ENCODE results near the gene KNTC1.
"Not testable (repeated sequence)": the region's sequence is repeated elsewhere in the genome, so short reads cannot be mapped to it uniquely, and the experiment has no call there.

The KNTC1 gene

GRCh38 chr12:122569288-122569687 is 42.2 kb downstream of the KNTC1 start:
- DNase-seq: no peak

- not testable (repeated sequence) for DNase-seq
Measured at GRCh38 chr12:122570006-122570405, 43.0 kb downstream of the KNTC1 start.

- no peak for DNase-seq
Measured at GRCh38 chr12:122571821-122572220, 44.8 kb downstream of the KNTC1 start.

- DNase-seq: not testable (repeated sequence)
Measured at GRCh38 chr12:122583294-122583693, 56.2 kb downstream of the KNTC1 start.

- no peak for DNase-seq
Measured at GRCh38 chr12:122584177-122584863, 57.3 kb downstream of the KNTC1 start.

GRCh38 chr12:122590990-122591389 is 63.9 kb downstream of the KNTC1 start:
- no peak for DNase-seq

- DNase-seq: not testable (repeated sequence)
Measured at GRCh38 chr12:122591966-122592365, 64.9 kb downstream of the KNTC1 start.

GRCh38 chr12:122592543-122592942 is 65.5 kb downstream of the KNTC1 start:
- not testable (repeated sequence) for DNase-seq

GRCh38 chr12:122593910-122594309 is 66.9 kb downstream of the KNTC1 start:
- no peak for DNase-seq

- no peak for DNase-seq
Measured at GRCh38 chr12:122596838-122597237, 69.8 kb downstream of the KNTC1 start.

- DNase-seq: no peak
Measured at GRCh38 chr12:122602456-122602855, 75.4 kb downstream of the KNTC1 start.

GRCh38 chr12:122604993-122605392 is 77.9 kb downstream of the KNTC1 start:
- no peak for DNase-seq

- DNase-seq: no peak
Measured at GRCh38 chr12:122609732-122610131, 82.7 kb downstream of the KNTC1 start.

GRCh38 chr12:122610207-122610606 is 83.2 kb downstream of the KNTC1 start:
- DNase-seq: no peak

GRCh38 chr12:122610911-122611310 is 83.9 kb downstream of the KNTC1 start:
- DNase-seq: no peak

- no peak for DNase-seq
Measured at GRCh38 chr12:122614839-122615238, 87.8 kb downstream of the KNTC1 start.

GRCh38 chr12:122615780-122616179 is 88.7 kb downstream of the KNTC1 start:
- DNase-seq: no peak

- DNase-seq: no peak
Measured at GRCh38 chr12:122635471-122635870, 108.4 kb downstream of the KNTC1 start.

GRCh38 chr12:122643207-122643805 is 116.3 kb downstream of the KNTC1 start:
- DNase-seq: no peak

GRCh38 chr12:122646517-122647217 is 119.6 kb downstream of the KNTC1 start:
- DNase-seq: peak; percentile 89 to 97 (median 92)

- no peak for DNase-seq
Measured at GRCh38 chr12:122651520-122652224, 124.6 kb downstream of the KNTC1 start.

GRCh38 chr12:122653291-122653690 is 126.2 kb downstream of the KNTC1 start:
- DNase-seq: not testable (repeated sequence)

- DNase-seq: peak in 2 of 4 experiments; percentile 35
Measured at GRCh38 chr12:122656298-122656697, 129.2 kb downstream of the KNTC1 start.

All from suppressor macrophage (primary cell).